SH-SY5Y (cell line): ENCODE data around the gene PTPN6.

Experiments
- GATA2 ChIP-seq: IDR thresholded peaks from 2 replicates; pipeline ENCODE4 v1.6.1; 2011; ENCODE audit warnings: mild to moderate bottlenecking, low read depth, low read length
- GATA3 ChIP-seq: IDR thresholded peaks from 2 replicates; pipeline ENCODE4 v1.6.1; 2011; ENCODE audit warnings: low read depth, mild to moderate bottlenecking, low read length, moderate library complexity

PTPN6 gene

GRCh38 chr12:6943722-6944380, 7.3 kb upstream of the PTPN6 start, which contains the start of the genes C12orf57 and RNU7-1:
TSS of gene C12orf57 (plus strand) at chr12:6944022. CDS start at chr12:6944122, 100 bp downstream.
TSS of gene RNU7-1 (plus strand) at chr12:6943816.
- TF ChIP-seq GATA2 (peak; percentile 10; the same call in 1 of the 2 replicates), GATA3 (no peak)

GRCh38 chr12:6944381-6945186, 6.6 kb upstream of the PTPN6 start:
- no peak for TF ChIP-seq GATA3
- no peak for TF ChIP-seq GATA2

GRCh38 chr12:6945613-6946012, 5.5 kb upstream of the PTPN6 start:
- TF ChIP-seq GATA3 (no peak), GATA2 (no peak)

- TF ChIP-seq GATA2 (no peak), GATA3 (no peak)
These were observed 4.9 kb upstream of the PTPN6 start for GRCh38 chr12:6946033-6946919.

GRCh38 chr12:6946920-6947374, 4.2 kb upstream of the PTPN6 start:
- TF ChIP-seq GATA2: no peak
- TF ChIP-seq GATA3: no peak

GRCh38 chr12:6947615-6948014, 3.5 kb upstream of the PTPN6 start:
- TF ChIP-seq GATA3 (no peak), GATA2 (no peak)

GRCh38 chr12:6948873-6949594, 2.1 kb upstream of the PTPN6 start:
- TF ChIP-seq GATA3 (no peak), GATA2 (no peak)

GRCh38 chr12:6950401-6950801, 755 bp upstream of the PTPN6 start:
- TF ChIP-seq GATA3 (no peak), GATA2 (no peak)

- no peak for TF ChIP-seq GATA3
- TF ChIP-seq GATA2: no peak
These were observed 480 bp downstream of the PTPN6 start for GRCh38 chr12:6951551-6952120.

GRCh38 chr12:6952121-6952862, 1.1 kb downstream of the PTPN6 start:
- TF ChIP-seq GATA3 (no peak), GATA2 (no peak)

GRCh38 chr12:6952863-6953441, 1.8 kb downstream of the PTPN6 start:
- TF ChIP-seq GATA3 (no peak), GATA2 (no peak)
